Left colon (tissue), 2 donors: Measurements from ENCODE around the gene SLC49A4. TPM values are rescaled to one million over a fixed set of nuclear protein-coding genes. Genes with fewer than 3 reads are reported as not detected.
"Not testable (repeated sequence)": the region's sequence is repeated elsewhere in the genome, so short reads cannot be mapped to it uniquely, and the experiment has no call there.

Experiments used
- ATAC-seq: fragments of 200-7000 bp; cut with Tn5 transposase; one replicate; pipeline ENCODE4 v1.9.1; 2020; ENCODE audit warnings: mild to moderate bottlenecking, moderate library complexity
- DNase-seq, 2 donors: peaks; one replicate each; pipeline ENCODE4 v3.0.0-alpha.2; 2020
- intact Hi-C, 2 donors: fragments of 100-400 bp; cut with DNase I in 1 of 2; cut with micrococcal nuclease in 1 of 2; formaldehyde crosslinking; loops; one replicate each; pipeline versions ENCODE4 v1.11.2 to v1.14.0; 2022; cut with DNase I, micrococcal nuclease
- long read RNA-seq: library from polyadenylated mRNA; unstranded; transcript quantifications from one replicate; pipeline ENCODE4 v2.0.0, GENCODE V29; 2021
- total RNA-seq, 2 donors: library from RNA; stranded (reverse); fragmentation: NEBNext Ultra II Directional; extraction: Animal tissue kit (Norgen Biotek cat#: 25700); gene quantifications; one replicate each; pipeline ENCODE4 v1.2.1, GENCODE V29; 2021
- donor health status: DM: no; HTN: no; CAD: no.
- donor health status: DM: yes; HTN: yes; CAD: no.

Gene SLC49A4
- 10 to 100 TPM; 21.7 to 29.9 TPM for total RNA-seq
- long read RNA-seq, transcript DIRC2-201 (9 exons, 3,596 nt) = major isoform, 74 of 80 reads
- long read RNA-seq, partial matches to known transcripts = 3 of 80 reads
- long read RNA-seq, other reads (novel, unspliced or antisense) = 3 of 80 reads

DNA sequence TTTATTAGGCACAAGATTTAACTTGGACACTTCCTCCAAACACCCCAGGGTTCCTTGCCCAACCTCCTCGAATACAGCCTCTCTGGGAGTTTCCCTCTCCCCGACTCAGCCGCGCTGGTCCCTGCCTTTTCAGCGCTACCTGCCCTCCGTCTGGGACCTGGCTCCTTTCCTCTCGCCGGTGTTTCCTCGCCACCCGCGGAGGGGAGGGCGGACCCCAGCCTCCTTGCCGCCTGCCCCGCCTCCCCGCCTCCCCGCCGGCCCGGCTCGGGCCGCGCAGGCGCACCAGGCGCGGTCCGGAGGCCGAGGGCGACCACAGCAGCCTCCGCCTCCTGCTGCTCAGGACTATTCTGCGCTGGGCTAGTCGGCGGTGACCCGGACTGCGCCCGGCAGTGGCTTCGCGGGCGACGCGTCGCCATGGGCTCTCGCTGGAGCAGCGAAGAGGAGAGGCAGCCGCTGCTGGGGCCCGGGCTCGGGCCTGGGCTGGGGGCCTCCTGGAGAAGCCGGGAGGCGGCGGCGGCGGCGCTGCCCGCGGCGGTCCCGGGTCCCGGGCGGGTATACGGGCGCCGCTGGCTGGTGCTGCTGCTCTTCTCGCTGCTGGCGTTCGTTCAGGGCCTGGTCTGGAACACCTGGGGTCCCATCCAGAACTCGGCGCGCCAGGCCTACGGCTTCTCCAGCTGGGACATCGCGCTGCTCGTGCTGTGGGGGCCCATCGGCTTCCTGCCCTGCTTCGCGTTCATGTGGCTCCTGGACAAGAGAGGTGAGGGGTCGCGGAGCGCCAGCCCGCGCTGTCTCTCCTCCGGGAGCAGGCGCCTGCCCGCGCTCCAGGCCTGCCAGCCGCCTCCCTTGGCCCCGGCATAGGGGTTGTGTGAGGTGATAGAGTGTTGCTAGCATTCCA, at the start of gene SLC49A4:
Gene SLC49A4, plus strand, starts transcription at position 291 of the 895 bp plus-strand sequence. Its CDS starts 124 bp downstream, at position 415.
- intact Hi-C loops = no loop called here
- peak; percentile 84 for ATAC-seq
- peak; percentile 72 to 80 for DNase-seq

GRCh38 chr3:122745369-122746021, 49.4 kb upstream of the SLC49A4 start:
- intact Hi-C loops = no loop called here
- ATAC-seq (no peak), DNase-seq (no peak)

- intact Hi-C loops, ATAC-seq, DNase-seq: not testable (repeated sequence)
Observed at GRCh38 chr3:122747295-122747694, 47.6 kb upstream of the SLC49A4 start.

GRCh38 chr3:122748347-122748746, 46.5 kb upstream of the SLC49A4 start:
- no peak for ATAC-seq

GRCh38 chr3:122754929-122755328, 39.9 kb upstream of the SLC49A4 start:
- intact Hi-C loops = no loop called here
- ATAC-seq (peak; percentile 90), DNase-seq (no peak)

More at GRCh38 chr3:122748347-122748746, 46.5 kb upstream of the SLC49A4 start:
- intact Hi-C loops = no loop called here
- no peak for DNase-seq

DNA sequence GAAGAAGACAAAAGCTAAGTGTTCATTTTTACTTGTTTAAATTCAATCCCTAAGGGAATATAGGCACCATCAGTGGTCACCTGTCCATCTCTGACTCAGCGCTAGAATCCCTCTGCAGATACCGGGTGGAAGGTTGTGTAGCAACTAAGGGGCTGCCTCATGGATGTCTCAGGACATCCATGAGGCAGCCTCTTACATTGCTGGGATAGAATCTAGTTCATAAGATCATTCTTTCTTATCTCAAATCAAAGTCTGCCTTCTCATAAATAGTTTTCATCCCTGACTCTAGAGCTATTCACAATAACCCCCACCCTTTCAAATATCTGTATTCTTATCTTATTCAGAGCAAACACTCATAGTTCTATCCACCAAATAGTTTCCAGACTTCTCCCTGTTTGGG, 39.4 kb upstream of the SLC49A4 start:
- no peak for DNase-seq
- no peak for ATAC-seq
- intact Hi-C loops = no loop called here

DNA sequence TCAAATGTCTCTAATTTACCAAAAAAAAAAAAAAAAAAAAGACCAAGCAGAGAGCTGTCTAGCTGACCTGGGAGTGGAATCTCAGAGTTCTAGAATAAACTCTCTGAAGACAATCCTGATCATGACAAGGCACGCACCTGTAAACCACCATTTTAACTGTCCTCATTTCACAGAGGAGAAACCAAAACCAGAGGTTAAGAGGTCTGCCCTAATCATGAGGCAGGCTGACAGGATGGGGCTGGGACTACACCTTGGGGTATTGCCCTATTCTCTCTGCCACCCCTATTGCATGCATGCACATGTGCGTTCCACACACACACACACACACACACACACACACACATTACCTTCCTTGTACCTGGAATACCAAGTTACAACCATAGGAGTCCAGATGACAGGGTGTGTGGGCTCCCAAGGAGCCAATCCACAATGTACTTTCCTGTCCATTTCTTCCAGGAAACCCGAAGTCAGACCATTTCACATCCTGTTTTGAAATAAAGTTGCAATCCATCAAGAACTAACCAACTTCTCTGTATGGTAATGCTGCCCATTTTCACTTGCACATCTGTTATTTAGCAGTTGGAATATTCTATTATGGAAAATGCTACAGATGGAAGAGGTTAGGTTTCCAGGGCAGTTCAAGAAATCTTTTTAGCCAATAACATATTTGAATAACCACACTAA, 35.9 kb upstream of the SLC49A4 start:
- intact Hi-C loops = no loop called here
- DNase-seq (no peak), ATAC-seq (no peak)

GRCh38 chr3:122760453-122761271, 34.2 kb upstream of the SLC49A4 start:
- intact Hi-C loops = no loop called here
- DNase-seq (no peak), ATAC-seq (no peak)

GRCh38 chr3:122766430-122766829, 28.4 kb upstream of the SLC49A4 start:
- ATAC-seq (no peak), DNase-seq (no peak)

GRCh38 chr3:122767540-122768372, 27.1 kb upstream of the SLC49A4 start:
- intact Hi-C loops = no loop called here
- no peak for DNase-seq
- ATAC-seq = no peak

More at GRCh38 chr3:122766430-122766829, 28.4 kb upstream of the SLC49A4 start:
- intact Hi-C loops = no loop called here

DNA sequence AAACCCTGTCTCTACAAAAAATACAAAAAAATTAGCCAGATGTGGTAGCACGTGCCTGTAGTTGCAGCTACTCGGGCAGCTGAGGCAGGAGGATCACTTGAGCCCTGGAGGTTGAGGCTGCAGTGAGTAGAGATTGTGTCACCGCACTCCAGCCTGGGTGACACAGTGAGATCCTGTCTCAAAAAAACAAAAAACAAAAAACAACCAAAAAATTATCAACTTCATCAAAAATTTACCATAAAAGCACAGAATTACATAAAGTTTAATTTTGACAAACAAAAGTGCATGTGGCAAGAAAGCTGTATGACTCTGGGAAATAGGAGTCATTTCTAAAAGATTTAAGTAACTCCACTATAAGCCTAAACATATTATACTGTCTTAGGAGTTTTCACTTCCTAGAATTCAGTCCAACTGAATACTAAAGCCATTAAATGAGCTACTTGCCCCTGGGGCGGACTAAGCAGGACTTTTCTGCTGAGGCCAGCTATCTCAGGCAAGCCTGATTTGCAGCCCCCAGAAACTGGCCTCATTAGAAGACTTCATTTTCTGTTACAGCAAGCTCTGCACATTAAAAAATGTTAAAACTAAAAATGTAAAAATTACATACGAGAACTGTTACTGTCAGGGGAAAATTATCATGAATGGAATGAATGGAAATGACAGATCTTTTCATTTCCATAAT, 24.2 kb upstream of the SLC49A4 start:
- ATAC-seq = no peak
- intact Hi-C loops = no loop called here
- no peak for DNase-seq

- no peak for DNase-seq
- intact Hi-C loops = no loop called here
- no peak for ATAC-seq
Observed at GRCh38 chr3:122772827-122773226, 22.0 kb upstream of the SLC49A4 start.

DNA sequence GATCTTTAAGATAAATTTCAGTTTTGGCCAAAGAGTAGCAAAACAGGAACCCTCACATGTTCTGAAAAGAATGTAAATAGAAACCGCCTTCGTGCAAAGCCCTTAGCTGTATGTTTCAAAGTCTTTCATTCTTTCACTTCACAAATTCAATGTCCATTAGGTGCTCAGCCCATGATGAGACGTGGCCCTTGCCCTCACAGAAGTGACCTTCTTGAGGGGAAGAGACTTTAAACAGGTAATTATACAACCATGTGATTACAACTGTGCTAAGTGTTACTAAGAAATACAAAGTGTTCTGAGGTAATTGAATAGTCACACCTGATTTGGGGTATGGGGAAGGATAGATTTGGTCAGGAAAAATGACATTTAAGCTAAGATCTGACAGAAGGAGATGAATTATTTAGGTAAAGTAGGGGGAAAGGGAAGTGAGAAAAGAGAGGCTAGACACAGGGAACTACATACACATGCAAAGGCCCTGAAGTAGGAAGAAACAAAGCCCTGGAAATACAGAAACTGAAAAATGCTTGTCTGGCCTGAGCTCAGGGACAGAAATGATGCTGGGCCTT, 20.8 kb upstream of the SLC49A4 start:
- DNase-seq (no peak), ATAC-seq (peak; percentile 48)
- intact Hi-C loops = no loop called here

DNA sequence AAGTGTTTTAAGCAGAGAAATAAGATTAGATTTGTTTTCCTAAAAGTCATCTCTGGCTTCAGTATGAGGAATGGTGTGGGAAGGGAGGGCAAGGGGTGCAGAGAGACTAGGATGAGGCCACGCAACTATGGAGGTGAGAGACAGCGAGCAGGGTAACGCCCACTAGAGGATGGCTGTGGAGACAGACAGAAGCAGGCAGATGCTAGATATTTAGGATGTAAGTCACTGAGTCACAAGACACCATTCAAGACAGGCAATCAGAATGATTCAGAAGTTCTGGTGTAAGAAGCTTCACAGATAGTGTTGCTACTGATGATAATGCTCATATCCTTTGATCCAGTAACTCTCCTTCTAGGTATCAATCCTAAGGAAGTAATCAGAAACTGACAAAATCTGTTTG, 20.3 kb upstream of the SLC49A4 start:
- intact Hi-C loops = no loop called here
- no peak for ATAC-seq

DNA sequence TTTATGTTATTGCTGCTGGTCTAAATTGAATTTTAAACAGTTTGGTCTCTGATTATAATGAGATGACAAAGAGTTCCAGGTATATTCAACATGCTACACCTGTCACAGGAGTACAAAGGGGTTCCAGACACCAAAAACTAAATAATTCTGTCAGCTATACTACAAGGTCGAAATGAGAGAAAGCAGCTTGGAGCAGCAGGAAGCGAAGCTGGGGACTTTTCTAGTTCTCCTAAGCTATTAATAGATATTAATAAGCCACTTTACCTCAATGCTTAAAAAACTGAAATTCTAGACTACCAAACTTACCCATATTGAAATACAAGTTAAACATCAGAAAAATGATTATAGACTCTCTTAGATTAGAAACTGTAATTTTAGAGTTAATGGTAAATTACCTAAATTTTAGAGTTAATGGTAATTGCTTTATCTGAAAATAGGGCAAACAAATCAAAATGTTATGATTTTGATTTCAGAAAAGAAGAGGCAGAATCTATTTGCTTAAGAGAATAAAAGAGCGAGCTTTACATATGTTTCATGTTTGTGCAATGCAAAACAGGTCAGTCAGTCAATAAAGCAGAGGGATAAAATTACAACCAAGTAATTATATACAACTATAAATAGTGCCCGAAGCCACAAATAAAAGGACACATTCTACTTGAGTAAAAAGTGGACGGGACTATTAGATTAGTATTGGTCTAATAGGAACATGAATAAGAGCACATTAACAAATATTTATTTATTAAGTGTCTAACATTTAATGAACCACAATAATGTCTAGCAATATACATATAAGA, 18.0 kb upstream of the SLC49A4 start:
- intact Hi-C loops = no loop called here
- DNase-seq (no peak), ATAC-seq (no peak)

More for the DNA sequence above, 20.3 kb upstream of the SLC49A4 start:
- no peak for DNase-seq

DNA sequence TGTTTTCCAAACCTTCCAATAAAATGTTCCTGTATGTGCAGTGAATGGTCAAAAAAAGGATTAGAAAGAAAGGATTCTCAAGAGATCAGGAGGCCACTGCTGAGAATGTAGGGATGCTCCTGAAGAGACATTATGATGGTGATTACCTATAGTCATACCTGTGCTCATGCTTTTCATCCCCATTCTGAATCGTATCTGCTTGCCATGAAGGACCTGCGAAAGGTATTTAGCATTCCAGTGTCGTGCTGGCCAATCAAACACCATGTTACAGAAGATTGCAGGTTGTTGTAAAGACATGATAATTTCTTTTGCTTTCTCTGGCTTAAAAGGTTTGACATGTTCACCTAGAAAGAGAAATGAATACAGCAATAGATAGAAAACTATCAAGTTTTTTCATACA, 17.3 kb upstream of the SLC49A4 start:
- intact Hi-C loops = no loop called here
- ATAC-seq = no peak
- DNase-seq = no peak
